Upper lobe of right lung (tissue), 1 donor: ENCODE data around the gene MAPK8IP2. TPM values are rescaled to one million over a fixed set of nuclear protein-coding genes. Genes with fewer than 3 reads are reported as not detected.

ENCODE experiments used
- ATAC-seq: fragments of 200-7000 bp; cut with Tn5 transposase; one replicate; pipeline ENCODE4 v1.9.1; 2020; ENCODE audit warnings: mild to moderate bottlenecking, moderate library complexity
- DNase-seq: peaks from one replicate; pipeline ENCODE4 v3.0.0-alpha.2; 2020
- H3K27ac ChIP-seq: fragments of 200-600 bp; one replicate; pipeline ENCODE4 v1.8.0; 2022
- H3K27me3 ChIP-seq: fragments of 200-600 bp; one replicate; pipeline ENCODE4 v1.8.0; 2022; ENCODE audit warnings: mild to moderate bottlenecking
- H3K36me3 ChIP-seq: fragments of 200-600 bp; one replicate; pipeline ENCODE4 v1.8.0; 2022
- H3K4me1 ChIP-seq: fragments of 200-600 bp; one replicate; pipeline ENCODE4 v1.8.0; 2022
- H3K4me3 ChIP-seq: fragments of 200-600 bp; one replicate; pipeline ENCODE4 v1.8.0; 2022; ENCODE audit warnings: mild to moderate bottlenecking
- H3K9me3 ChIP-seq: fragments of 200-600 bp; one replicate; pipeline ENCODE4 v1.8.0; 2022
- CTCF ChIP-seq: fragments of 200-600 bp; IDR thresholded peaks from one replicate; pipeline ENCODE4 v1.8.0; 2022; ENCODE audit warnings: antibody characterized with exemption
- intact Hi-C: fragments of 100-400 bp; cut with DNase I; formaldehyde crosslinking; loops from one replicate; pipeline ENCODE4 v1.11.0; 2022
- total RNA-seq: library from RNA; stranded (reverse); fragmentation: NEBNext Ultra II Directional; extraction: Animal tissue kit (Norgen Biotek cat#: 25700); gene quantifications from one replicate; pipeline ENCODE4 v1.2.1, GENCODE V29; 2021
- donor health status: DM: no; HTN: yes; CAD: no; lungs with severe emphysema.

MAPK8IP2 gene
- total RNA-seq, 1 donor from 2014 or later = 2.6 TPM

GRCh38 chr22:50622723-50623327 is 22.2 kb downstream of the MAPK8IP2 start:
- Histone ChIP-seq H3K27ac (peak overlapping the region; percentile 63), H3K27me3 (no peaks in the 10 kb centered on the region), H3K9me3 (no peaks in the 10 kb centered on the region), H3K4me1 (peaks cover 31% of the 10 kb centered on the region), H3K4me3 (no peak overlapping the region), H3K36me3 (no peaks in the 10 kb centered on the region)
- ATAC-seq (peak; percentile 16), DNase-seq (no peak)
- intact Hi-C loops = no loop called here
- no peak for TF ChIP-seq CTCF

- intact Hi-C loops = no loop called here
- no peak for TF ChIP-seq CTCF
- H3K27ac ChIP-seq = no peak overlapping the region
- no peaks in the 10 kb centered on the region for H3K9me3 ChIP-seq
- H3K27me3 ChIP-seq = no peaks in the 10 kb centered on the region
- DNase-seq (peak; percentile 51), ATAC-seq (no peak)
- peaks cover 30% of the 10 kb centered on the region for H3K4me1 ChIP-seq
- no peak overlapping the region for H3K4me3 ChIP-seq
- H3K36me3 ChIP-seq = no peaks in the 10 kb centered on the region
Measured at GRCh38 chr22:50624347-50625130, 23.9 kb downstream of the MAPK8IP2 start.

GRCh38 chr22:50625131-50625567 is 24.6 kb downstream of the MAPK8IP2 start:
- peaks cover 24% of the 10 kb centered on the region for H3K4me1 ChIP-seq
- intact Hi-C loops = no loop called here

GRCh38 chr22:50625568-50626313 is 25.1 kb downstream of the MAPK8IP2 start:
- no peaks in the 10 kb centered on the region for H3K36me3 ChIP-seq
- H3K4me1 ChIP-seq = peaks cover 19% of the 10 kb centered on the region
- no peak overlapping the region for H3K27ac ChIP-seq
- ATAC-seq (no peak), DNase-seq (peak; percentile 65)
- intact Hi-C loops = no loop called here
- H3K9me3 ChIP-seq = no peaks in the 10 kb centered on the region
- no peak overlapping the region for H3K4me3 ChIP-seq
- H3K27me3 ChIP-seq = no peaks in the 10 kb centered on the region
- TF ChIP-seq CTCF = peak; percentile 14

More at GRCh38 chr22:50625131-50625567, 24.6 kb downstream of the MAPK8IP2 start:
- peak; percentile 62 for DNase-seq
- no peak overlapping the region for H3K4me3 ChIP-seq
- H3K9me3 ChIP-seq = no peaks in the 10 kb centered on the region
- no peak for TF ChIP-seq CTCF
- no peaks in the 10 kb centered on the region for H3K27me3 ChIP-seq
- no peaks in the 10 kb centered on the region for H3K36me3 ChIP-seq
- H3K27ac ChIP-seq = no peak overlapping the region
- ATAC-seq = no peak

- intact Hi-C loops = no loop called here
- ATAC-seq = no peak
- Histone ChIP-seq H3K27ac (no peak overlapping the region), H3K9me3 (no peaks in the 10 kb centered on the region), H3K4me1 (peaks cover 15% of the 10 kb centered on the region), H3K4me3 (no peak overlapping the region), H3K36me3 (no peaks in the 10 kb centered on the region), H3K27me3 (no peaks in the 10 kb centered on the region)
- DNase-seq = peak; percentile 63
- no peak for TF ChIP-seq CTCF
Measured at GRCh38 chr22:50626314-50626849, 25.8 kb downstream of the MAPK8IP2 start.
